ENCODE measurements around the gene UGP2. TPM values are rescaled to one million over a fixed set of nuclear protein-coding genes. Genes with fewer than 3 reads are reported as not detected.

The UGP2 gene
- total RNA-seq, 1 experiment from 2014 or later, result 134 TPM

DNA sequence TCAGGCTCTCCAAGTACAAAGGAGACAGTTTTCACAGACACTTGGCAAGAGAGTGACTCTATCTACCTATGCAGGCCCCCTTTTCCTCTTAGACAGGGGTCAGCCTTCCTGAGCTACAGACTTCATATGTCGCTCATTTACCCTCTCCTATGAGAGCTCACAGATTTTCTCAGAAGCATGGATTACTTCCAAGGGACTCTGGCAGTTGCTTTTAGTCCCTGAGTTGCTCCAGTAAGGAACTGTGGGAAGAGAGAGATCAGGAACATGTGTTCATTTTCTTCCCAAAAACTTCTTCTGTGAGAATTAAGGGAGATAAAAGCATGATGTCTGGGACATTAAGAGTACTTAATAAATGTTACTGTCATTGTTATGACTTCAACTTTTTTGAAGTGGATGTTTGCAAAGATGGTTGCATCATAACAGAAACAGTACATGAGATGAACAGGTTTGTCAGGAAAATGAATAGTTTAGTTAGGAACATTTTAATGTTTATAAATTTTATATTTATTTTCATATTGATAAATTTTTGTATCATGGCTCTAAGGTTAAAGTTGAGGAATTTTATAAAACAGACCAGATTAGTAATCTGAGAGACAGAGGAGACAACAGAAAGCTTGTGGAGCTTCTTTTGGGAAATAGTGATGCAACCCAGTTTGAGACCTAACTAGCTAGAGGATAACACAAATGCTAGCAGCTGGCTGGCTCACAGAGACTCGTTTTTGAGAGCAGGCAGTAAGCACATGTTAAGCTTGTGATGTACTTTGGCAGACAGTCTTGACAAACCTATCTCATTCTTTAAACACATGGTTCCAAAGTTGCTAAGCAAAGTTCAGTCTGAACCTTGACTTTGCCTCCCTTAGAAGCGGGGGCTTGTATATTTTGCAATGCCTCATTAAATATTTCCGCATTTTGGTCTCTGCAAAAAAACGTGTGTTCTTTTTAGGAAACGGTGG, 21.7 kb upstream of the UGP2 start:
- TF ChIP-seq, protein P1, sequence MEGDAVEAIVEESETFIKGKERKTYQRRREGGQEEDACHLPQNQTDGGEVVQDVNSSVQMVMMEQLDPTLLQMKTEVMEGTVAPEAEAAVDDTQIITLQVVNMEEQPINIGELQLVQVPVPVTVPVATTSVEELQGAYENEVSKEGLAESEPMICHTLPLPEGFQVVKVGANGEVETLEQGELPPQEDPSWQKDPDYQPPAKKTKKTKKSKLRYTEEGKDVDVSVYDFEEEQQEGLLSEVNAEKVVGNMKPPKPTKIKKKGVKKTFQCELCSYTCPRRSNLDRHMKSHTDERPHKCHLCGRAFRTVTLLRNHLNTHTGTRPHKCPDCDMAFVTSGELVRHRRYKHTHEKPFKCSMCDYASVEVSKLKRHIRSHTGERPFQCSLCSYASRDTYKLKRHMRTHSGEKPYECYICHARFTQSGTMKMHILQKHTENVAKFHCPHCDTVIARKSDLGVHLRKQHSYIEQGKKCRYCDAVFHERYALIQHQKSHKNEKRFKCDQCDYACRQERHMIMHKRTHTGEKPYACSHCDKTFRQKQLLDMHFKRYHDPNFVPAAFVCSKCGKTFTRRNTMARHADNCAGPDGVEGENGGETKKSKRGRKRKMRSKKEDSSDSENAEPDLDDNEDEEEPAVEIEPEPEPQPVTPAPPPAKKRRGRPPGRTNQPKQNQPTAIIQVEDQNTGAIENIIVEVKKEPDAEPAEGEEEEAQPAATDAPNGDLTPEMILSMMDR (IDR thresholded peaks at IDR 0.05; ENCODE audit: unreplicated experiment), result no peak
- intact Hi-C loops (cut with micrococcal nuclease; ENCODE audit: unreplicated experiment), result no loop called here
- H3K27me3 Mint-ChIP-seq (ENCODE audit: unreplicated experiment), result no peaks in the 10 kb centered on the region
- CTCF ChIA-PET, result interaction anchor here (0.6 kb wide), 1 partner anchor 276 kb away, joined by 3 read pairs; no protein-coding TSS in a partner anchor
- H3K36me3 Mint-ChIP-seq (ENCODE audit: insufficient read depth, unreplicated experiment), result no peaks in the 10 kb centered on the region
- no peak for DNase-seq
- BruUV-seq (replicated peaks), result no TSS peak
- H3K4me3 Mint-ChIP-seq (ENCODE audit: low read depth, unreplicated experiment), result no peak overlapping the region
- no peaks in the 10 kb centered on the region for H3K4me1 Mint-ChIP-seq (ENCODE audit: low read depth, unreplicated experiment)
- H3K27ac Mint-ChIP-seq (ENCODE audit: unreplicated experiment), result no peak overlapping the region
- H3K9me3 Mint-ChIP-seq (ENCODE audit: low read depth, unreplicated experiment), result no peaks in the 10 kb centered on the region

DNA sequence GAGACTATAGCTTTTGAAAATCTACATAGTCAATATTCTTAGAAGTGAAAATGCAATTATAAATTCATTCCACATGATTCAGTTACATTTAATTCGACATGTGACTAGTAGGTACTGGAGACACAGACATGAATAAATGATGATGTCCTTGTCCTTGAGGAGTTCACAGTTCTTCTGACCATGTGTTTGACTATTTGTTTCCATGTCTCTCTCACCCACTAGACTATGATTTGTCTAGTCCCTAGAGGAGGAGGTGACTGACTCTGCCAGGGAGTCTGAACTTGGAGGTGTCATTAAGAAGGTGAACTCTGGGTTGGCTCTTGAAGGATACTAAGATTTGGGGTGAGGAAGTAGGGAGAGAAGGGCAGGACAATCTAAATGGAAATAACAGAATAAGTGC, 20.7 kb upstream of the UGP2 start:
- Mint-ChIP-seq H3K4me3 (ENCODE audit: low read depth, unreplicated experiment) (no peak overlapping the region), H3K4me1 (ENCODE audit: low read depth, unreplicated experiment) (no peaks in the 10 kb centered on the region), H3K36me3 (ENCODE audit: insufficient read depth, unreplicated experiment) (no peaks in the 10 kb centered on the region), H3K27ac (ENCODE audit: unreplicated experiment) (no peak overlapping the region), H3K27me3 (ENCODE audit: unreplicated experiment) (no peaks in the 10 kb centered on the region), H3K9me3 (ENCODE audit: low read depth, unreplicated experiment) (no peaks in the 10 kb centered on the region)
- no TSS peak for BruUV-seq (replicated peaks)
- CTCF ChIA-PET, result no interaction called here
- TF ChIP-seq, protein P1 (IDR thresholded peaks at IDR 0.05; ENCODE audit: unreplicated experiment), result no peak
- DNase-seq, result no peak
- intact Hi-C loops (cut with micrococcal nuclease; ENCODE audit: unreplicated experiment), result no loop called here

DNA sequence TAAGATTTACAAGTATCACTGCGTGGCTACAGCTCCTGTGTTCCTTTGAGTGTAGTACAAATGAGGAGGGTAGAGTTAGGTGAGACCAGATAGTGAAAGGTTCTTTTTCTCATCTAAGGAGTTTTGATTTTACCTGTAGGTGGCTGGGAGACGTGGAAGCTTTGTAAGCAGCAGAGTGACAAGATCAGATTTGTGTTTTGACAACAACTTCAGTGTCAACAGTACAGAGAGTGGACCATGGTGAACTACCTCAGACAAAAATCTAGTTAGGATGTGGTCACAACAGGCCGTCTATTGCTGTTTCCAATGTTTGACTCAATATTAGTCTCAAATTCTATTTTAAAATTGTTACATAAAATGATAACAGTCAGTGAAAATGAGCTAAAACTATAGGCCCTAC, 20.3 kb upstream of the UGP2 start:
- CTCF ChIA-PET, result no interaction called here
- no peaks in the 10 kb centered on the region for H3K27me3 Mint-ChIP-seq (ENCODE audit: unreplicated experiment)
- intact Hi-C loops (cut with micrococcal nuclease; ENCODE audit: unreplicated experiment), result no loop called here
- no peak overlapping the region for H3K27ac Mint-ChIP-seq (ENCODE audit: unreplicated experiment)
- no peaks in the 10 kb centered on the region for H3K4me1 Mint-ChIP-seq (ENCODE audit: low read depth, unreplicated experiment)
- TF ChIP-seq, protein P1 (IDR thresholded peaks at IDR 0.05; ENCODE audit: unreplicated experiment), result no peak
- DNase-seq, result no peak
- H3K36me3 Mint-ChIP-seq (ENCODE audit: insufficient read depth, unreplicated experiment), result no peaks in the 10 kb centered on the region
- no TSS peak for BruUV-seq (replicated peaks)
- H3K9me3 Mint-ChIP-seq (ENCODE audit: low read depth, unreplicated experiment), result no peaks in the 10 kb centered on the region
- no peak overlapping the region for H3K4me3 Mint-ChIP-seq (ENCODE audit: low read depth, unreplicated experiment)

DNA sequence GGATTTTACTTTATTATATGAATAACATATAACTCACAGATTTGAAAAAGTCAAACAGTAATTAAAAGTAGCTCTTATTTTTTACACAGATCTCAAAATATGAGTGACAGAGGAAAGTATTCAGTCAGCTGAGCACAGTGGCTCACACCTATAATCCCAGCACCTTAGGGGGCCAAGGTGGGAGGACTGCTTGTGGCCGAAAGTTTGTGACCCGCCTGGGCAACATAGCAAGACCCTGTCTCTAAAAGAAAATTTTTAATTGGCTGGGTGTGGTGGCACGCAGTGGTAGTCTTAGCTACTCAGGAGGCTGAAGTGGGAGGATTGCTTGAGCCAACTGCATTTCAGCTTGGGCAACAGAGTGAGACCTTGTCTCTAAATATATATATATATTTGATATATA, 19.2 kb upstream of the UGP2 start:
- TF ChIP-seq, protein P1 (IDR thresholded peaks at IDR 0.05; ENCODE audit: unreplicated experiment), result no peak
- Mint-ChIP-seq H3K9me3 (ENCODE audit: low read depth, unreplicated experiment) (no peaks in the 10 kb centered on the region), H3K27ac (ENCODE audit: unreplicated experiment) (no peak overlapping the region), H3K27me3 (ENCODE audit: unreplicated experiment) (no peaks in the 10 kb centered on the region), H3K4me1 (ENCODE audit: low read depth, unreplicated experiment) (peaks cover under 1% of the 10 kb centered on the region), H3K4me3 (ENCODE audit: low read depth, unreplicated experiment) (no peak overlapping the region), H3K36me3 (ENCODE audit: insufficient read depth, unreplicated experiment) (no peaks in the 10 kb centered on the region)
- CTCF ChIA-PET, result no interaction called here
- intact Hi-C loops (cut with micrococcal nuclease; ENCODE audit: unreplicated experiment), result no loop called here
- BruUV-seq (replicated peaks), result no TSS peak
- DNase-seq, result no peak
